Measurements from ENCODE around the gene TBC1D16. TPM values are rescaled to one million over a fixed set of nuclear protein-coding genes. Genes with fewer than 3 reads are reported as not detected.
"Not testable (repeated sequence)": the region's sequence is repeated elsewhere in the genome, so short reads cannot be mapped to it uniquely, and the experiment has no call there.

Gene TBC1D16
- total RNA-seq, 2 donors from 2014 or later: 29.9 to 30.9 TPM

DNA sequence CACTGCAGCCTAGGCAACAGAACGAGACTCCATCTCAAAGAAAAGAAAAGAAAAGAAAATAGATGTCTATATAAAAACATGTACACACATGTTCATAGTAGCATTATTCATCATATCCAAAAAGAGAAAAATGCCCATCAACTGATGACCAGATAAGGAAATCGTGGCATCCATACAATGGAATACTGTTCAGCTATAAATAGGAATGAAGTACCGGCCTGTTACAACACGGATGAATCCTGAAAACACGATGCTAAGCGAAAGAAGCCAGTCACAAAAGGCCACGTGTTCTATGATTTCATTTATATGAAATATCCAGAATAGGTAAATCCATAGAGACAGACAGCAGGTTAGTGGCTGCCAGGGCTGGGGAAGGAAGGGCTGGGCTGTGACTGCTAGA, 65.8 kb downstream of the TBC1D16 start:
- intact Hi-C loops (cut with DNase I): loop anchor here (5.0 to 10.0 kb wide), 3 partner anchors 55 to 183 kb away; no protein-coding TSS in a partner anchor
- no peak for ATAC-seq

DNA sequence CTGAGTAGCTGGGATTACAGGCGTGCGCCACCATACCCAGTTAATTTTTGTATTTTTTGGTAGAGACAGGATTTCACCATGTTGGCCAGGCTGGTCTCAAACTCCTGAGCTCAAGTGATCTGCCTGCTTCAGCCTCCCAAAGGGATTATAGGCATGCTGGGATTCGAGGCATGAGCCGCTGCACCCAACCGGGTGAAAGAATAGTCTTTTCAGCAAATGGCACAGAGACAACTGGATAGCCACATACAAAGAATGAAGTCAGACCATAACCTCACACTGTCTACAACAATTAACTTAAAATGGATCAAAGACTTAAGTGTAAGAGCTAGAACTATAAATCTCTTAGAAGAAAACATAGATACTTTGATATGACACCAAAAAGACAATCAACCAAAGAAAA, 67.6 kb downstream of the TBC1D16 start:
- DNase-seq: no peak
- intact Hi-C loops (cut with DNase I): no loop called here
- no peak for ATAC-seq

More for the DNA sequence above, 65.8 kb downstream of the TBC1D16 start:
- DNase-seq: no peak

DNA sequence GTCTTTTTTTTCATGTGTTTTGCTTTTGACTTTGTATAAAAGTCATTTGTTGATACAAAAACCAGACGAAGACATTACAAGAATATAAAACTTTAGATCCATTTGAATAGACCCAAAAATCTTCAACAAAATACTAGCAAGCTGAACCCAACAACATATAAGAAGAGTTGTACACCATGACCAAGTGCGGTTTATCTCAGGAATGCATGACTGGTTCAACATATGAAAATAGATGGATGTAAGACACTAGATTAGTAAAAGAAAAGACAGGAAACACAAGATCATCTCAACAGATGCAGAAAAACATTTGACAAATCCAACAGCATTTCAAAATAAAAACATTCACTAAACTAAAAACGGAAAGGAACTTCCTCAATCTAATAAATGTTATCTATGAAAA, 69.0 kb downstream of the TBC1D16 start:
- ATAC-seq (no peak), DNase-seq (no peak)
- intact Hi-C loops (cut with DNase I): no loop called here

DNA sequence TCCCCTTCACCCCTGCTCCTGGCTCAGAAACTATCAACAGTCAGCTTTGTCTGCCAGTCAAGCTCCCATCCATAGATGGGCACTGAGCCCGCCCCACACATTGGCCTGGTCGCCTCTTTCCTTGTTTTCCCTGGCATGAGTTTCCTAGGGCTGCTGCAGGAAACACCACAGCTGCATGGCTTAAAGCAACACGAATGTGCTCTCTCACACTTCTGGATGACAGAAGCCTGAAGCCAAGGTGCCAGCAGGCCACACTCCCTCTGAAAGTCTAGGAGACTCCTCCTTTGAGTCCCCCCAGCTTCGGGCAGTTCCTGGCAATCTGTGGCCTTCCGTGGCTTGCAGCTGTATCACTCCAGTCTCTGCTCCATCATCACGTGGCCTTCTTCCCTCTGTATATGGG, 69.9 kb downstream of the TBC1D16 start:
- DNase-seq (peak; percentile 37), ATAC-seq (peak; percentile 34 to 48)
- intact Hi-C loops (cut with DNase I): no loop called here

DNA sequence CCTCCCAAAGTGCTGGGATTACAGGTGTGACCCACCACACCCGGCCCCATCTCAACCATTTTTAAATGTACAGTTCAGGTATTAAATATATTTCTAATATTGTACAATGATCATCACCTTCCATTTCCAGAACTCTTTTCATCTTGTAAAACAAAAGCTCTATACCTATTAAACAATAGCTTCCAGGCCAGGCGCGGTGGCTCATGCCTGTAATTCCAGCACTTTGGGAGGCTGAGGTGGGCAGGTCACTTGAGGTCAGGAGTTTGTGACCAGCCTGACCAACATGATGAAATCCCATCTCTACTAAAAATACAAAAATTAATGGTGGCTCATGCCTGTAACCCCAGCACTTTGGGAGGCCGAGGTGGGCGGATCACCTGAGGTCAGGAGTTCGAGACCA, 73.2 kb downstream of the TBC1D16 start:
- intact Hi-C loops (cut with DNase I); ATAC-seq: not testable (repeated sequence)
- DNase-seq: peak; percentile 2

DNA sequence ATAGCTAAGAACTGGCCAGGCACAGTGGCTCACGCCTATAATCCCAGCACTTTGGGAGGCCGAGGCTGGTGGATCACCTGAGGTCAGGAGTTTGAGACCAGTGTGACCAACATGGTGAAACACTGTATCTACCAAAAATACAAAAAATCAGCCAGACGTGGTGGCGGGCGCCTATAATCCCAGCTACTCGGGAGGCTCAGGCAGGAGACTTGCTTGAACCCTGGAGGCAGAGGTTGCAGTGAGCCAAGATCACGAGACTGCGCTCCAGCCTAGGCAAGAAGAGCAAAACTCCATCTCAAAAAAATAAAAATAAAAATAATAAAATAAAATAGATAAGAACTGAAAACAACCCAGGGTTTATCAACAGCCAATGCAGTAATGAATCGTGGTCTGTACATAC, 74.1 kb downstream of the TBC1D16 start:
- ATAC-seq; DNase-seq; intact Hi-C loops (cut with DNase I): not testable (repeated sequence)

DNA sequence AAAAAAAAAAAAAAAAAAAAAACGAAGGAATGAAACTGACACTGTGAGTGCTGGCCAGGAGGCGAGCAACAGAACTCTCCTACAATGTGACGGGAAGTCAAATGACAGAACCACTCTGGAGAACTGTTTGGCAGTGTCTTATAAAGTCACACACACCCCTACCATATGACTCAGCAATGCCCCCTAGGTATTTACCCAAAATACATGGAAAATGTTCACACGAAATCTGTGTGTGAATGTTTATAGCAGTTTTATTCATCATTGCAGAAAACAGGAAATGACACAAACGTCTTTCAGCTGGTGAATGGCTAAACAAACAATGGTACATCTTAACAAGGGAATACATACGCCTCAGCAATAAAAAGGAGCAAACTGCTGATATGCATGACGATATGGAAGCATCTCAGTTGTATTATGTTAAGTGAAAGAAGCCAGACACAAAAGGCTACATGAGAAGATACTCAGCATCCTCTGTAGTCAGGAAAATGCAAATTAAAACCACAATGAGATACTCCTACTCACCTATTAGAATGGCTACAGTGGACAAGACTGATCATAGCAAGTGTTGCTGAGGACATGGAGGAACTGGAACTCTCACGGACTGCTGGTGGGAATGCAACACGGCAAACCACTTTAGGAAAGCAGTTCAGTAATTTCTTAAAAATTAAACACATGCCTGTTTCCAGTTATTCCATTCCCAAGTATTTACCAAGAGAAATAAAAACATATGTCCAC, 74.7 kb downstream of the TBC1D16 start:
- DNase-seq: peak; percentile 6
- intact Hi-C loops (cut with DNase I): no loop called here
- no peak for ATAC-seq

DNA sequence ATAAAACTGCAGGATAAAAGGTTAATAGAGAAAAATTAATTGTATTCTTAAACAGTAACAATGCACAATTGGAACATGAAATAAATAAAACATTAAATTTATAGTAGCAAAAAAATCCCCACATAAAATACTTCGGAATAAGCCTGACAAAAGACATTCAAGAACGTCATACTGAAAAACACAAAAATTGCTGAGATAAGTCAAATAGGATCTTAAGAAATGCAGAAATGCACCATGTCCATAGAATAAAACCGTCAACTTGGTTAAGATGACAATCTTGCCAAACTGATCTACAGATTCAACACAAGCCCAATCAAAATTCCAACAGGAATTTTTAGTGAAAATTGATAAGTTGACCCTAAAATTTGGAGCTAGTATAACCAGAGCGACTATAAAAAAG, 76.6 kb downstream of the TBC1D16 start:
- ATAC-seq (no peak), DNase-seq (no peak)
- intact Hi-C loops (cut with DNase I): no loop called here

DNA sequence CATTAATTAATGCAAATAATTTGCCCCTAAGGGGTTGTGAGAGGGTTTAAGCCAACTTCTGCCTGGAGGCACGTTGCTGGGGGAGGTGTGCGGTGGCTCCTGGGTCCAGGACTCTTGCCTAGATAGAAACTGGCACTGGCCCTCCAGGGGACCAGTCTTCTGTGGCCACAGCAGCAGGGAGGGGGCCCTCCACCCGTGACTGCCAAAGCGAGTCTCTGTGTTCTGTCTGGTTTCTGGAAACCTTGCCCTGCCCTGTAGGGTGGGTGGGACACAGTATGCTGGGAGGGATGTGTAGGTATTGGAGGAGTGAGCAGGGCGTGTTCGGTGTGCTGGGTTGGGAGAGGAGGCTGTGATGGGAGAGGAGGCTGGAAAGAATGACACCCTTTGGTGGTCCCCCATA, 78.8 kb downstream of the TBC1D16 start:
- ATAC-seq (no peak), DNase-seq (peak; percentile 4)
- intact Hi-C loops (cut with DNase I): no loop called here

DNA sequence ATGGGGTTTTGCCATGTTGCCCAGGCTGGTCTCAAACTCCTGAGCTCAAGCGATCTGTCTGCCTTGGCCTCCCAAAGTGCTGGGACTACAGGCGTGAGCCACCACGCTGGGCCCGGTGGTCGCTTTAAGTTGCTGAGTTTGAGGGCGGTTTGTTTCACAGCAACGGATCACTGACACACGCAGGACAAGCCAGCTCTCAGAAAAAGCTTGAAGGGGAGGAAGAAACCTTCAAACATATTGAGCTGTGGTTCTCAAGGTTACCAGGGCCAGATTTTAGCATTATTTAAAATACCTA, 79.3 kb downstream of the TBC1D16 start:
- peak; percentile 3 for DNase-seq
- intact Hi-C loops (cut with DNase I); ATAC-seq: not testable (repeated sequence)

DNA sequence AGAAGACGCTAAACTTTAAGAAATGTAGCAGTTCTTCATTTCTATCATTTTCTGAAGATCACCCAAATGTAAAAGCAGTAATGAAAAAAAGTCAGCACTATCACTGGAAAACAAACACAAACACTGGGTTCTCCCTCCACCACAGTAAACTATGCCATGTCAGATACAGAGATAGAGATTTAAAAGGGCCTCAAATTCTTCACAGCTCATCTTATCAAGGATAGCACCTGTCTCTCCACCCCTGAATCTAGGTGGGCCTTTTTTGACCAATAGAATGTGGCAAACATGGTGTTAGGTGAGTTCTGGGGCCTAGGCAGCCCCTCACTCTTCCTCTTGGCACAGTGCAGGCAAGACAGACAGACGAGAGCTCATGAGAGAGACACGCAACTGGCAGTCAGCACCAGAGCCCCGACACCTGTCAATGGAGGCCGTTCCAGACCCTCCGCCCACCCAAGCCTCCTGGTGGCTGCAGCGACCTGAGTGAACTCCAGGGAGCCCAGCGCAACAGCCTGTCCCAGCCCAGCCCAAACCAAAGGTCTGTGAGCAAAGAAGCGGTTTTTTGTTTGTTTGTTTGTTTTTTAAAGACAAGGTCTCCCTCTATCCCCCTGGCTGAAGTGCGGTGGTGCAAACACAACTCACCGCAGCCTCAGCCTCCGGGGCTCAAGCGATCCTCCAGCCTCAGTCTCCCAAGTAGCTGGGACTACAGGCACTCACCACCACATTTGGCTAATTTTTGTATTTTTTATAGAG, 79.8 kb downstream of the TBC1D16 start:
- intact Hi-C loops (cut with DNase I): no loop called here
- DNase-seq: peak; percentile 3
- ATAC-seq: no peak

DNA sequence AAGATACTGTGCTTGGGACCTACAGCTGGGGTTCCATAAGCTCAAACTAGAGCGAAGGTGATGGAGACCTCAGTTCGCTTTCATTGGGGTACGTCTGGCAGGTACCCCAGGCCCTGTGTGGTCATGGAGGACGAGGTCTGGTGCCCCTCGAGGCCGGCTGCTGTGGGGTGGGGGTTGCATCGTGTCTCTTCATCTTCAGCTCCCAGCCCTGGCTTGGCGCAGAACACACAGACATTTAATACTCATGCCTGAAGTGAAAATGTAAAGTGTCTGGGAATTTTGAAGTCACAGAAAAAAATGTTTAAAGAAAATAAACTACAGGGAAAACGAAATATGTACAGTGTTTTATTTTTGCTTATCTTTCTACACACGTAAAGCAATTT, 80.5 kb downstream of the TBC1D16 start:
- DNase-seq (peak; percentile 3), ATAC-seq (no peak)
- intact Hi-C loops (cut with DNase I): no loop called here

DNA sequence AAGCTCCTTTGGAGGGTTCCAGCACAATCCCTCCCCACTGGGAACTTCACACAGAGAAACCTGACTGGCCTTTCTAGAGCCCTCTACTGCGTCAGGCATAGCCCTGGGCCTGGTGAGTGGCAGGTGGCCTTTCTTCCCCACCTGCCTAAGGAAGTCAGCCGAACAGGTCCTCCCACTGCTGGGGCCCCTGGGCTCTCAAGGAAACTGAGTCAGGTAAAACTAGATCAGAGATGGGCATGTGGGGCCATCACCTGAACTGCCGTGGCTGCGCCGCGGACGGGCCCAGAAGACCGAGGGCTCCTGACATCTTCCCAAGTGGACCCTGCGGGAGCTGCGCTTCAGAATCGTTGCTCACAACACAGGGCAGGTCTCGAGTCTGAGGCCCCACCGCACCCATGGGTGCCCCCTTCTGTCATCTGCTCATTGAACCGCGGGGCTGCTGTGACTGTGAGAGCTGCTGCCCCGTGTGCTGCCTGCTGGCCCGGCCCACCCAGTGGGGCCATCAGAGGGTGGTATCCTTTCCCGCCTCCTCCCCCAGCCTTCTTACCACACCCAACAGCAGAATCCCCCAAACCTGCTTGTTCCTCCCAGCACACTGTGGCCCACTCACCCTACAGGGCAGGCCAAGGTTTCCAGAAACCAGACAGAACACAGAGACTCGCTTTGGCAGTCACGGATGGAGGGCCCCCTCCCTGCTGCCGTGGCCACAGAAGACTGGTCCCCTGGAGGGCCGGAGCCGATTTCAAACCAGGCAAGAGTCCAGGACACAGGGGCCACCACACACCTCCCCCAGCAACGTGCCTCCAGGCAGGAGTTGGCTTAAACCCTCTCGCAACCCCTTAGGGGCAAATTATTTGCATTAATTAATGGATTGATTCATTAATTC, 81.1 kb downstream of the TBC1D16 start:
- no peak for ATAC-seq
- intact Hi-C loops (cut with DNase I): no loop called here
- peak; percentile 4 for DNase-seq

DNA sequence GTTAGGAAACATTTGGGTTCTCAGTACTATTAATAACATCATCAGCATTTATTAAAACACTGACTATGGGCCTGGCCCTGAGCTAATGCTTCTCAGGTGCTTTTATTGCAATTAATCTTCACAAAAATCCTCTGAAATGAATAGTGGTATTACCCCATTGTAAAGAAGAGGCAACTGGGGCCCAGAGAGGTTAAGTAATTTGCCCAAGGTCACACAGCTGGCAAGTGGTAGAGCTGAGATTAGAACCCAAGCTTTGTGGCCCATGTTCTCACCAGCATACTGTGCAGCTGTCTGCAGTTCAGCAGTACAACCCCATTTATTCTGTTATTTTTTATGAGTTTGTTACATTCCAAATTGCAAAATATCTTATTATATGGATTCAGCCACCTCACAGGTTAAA, 82.3 kb downstream of the TBC1D16 start:
- intact Hi-C loops (cut with DNase I): no loop called here
- DNase-seq: no peak

DNA sequence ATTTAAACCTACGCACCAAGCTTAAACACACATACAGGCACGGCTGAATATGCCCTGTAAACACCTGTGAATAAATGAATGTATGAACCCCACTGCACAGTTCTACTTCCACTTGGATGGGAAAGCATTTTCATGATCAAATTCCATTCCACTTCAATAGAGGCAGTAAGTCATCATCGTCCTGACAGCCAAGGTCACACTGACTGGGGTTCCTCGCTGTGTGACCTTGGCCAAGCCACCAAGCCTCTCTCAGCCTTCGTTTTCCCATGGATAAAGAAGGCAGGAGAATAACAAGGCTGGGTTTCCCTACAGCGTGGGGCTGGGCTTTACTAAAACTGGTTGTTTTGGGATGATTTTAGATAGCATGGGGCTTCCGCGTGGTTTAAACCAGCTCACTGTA, 82.8 kb downstream of the TBC1D16 start:
- intact Hi-C loops (cut with DNase I): no loop called here
- no peak for ATAC-seq

More for the DNA sequence above, 82.3 kb downstream of the TBC1D16 start:
- ATAC-seq: no peak

DNA sequence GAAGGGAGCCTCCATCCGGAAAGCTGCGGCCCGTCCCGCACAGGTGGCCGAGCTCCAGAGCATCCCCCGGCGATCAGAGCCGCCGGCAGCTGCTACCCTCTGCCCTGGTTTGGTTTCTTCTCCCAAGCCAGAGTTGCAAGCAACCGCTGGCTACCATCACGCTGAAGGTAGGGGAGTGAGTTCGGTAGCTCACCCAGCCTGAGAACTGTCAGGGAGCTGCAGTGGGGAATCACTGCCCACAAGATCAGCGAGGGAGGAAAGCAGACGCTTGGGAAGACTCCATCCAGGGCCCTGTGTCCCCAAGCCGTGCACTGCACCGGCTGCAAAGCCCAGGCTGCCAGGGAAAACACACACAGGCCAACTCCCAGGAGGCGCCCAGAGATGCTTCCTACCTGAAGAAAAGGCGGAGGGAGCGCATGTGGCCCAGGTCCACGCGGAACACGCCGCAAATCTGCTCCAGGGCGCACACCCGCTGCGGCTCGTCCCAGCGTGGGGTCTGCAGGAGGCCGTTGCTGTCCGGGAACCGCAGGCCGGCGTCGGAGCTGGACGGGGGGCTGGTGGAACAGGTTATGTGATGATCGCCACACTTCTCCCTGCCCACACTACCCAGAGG, 83.3 kb downstream of the TBC1D16 start:
- peak in 1 of 2 donors; percentile 27 for ATAC-seq
- DNase-seq: no peak
- intact Hi-C loops (cut with DNase I): no loop called here

More for the DNA sequence above, 82.8 kb downstream of the TBC1D16 start:
- DNase-seq: no peak

DNA sequence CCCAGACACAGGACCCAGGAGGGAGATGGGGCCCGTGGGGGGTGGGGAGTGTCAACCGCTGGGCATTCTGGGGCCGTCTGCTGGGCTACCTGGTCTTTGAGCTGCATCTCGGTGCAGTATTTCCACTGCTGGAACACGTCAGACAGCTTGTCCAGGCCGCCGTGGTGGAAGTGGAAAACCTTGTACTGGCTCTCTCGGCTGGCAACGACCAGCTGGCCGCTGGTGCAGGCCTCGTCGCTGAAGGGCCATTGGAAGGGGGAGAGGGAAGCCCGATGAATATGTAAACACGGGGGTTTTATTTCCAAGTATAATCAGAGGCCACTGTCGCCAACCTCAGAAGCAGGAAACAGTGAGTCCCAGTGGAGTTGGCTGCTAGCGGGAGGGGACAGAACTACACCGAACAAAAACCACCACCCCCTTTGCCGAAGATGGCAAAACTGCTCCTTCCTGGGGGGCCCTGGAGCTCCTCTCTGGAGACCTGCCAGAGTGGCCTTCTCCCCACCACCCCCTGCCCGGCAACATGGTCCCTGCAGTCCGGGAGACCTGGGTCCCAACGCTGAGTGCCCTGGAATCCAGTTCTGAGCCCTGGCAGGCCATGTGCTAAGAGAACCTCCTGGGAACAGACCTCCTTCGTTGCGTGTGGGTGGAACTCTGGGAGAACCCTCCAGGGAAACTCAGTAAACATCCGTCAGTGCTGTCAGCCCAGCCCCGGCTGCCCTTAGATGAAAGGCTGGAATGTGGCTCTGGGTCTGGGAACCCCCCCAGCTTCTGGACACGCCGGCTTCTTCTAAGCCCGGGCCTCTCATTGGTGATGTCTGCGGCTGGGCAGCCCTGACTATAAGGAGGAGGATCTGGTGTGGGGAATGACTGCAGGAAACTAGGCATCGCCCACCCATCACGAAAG, 84.1 kb downstream of the TBC1D16 start:
- DNase-seq (peak; percentile 63), ATAC-seq (peak; percentile 72 to 74)
- intact Hi-C loops (cut with DNase I): no loop called here

DNA sequence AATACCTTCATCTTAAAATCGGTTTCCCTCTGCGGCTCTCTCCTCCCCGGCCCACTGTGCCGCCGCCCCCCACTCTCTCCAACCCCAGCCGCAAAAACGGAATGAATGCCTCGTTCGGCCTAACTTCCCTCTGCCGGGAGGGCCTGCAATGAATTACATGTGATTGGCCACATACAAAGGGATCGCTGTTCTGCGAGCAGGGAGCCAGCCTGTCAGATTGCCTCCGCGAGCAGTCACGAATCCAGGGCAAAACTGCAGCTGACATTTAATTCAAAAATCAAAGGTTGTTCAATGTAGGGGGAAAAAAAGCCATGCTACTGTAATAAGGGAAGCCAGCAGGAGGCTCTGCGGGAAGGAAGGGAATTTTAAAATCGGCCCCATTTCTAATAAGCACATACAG, 84.9 kb downstream of the TBC1D16 start:
- intact Hi-C loops (cut with DNase I): no loop called here
- DNase-seq (peak; percentile 11), ATAC-seq (no peak)

Data from left cardiac atrium (tissue), 4 donors.